Glomerular endothelial cell (primary cell): Measurements from ENCODE around the gene SLC35A3. TPM values are rescaled to one million over a fixed set of nuclear protein-coding genes. Genes with fewer than 3 reads are reported as not detected.
"Not testable (repeated sequence)": the region's sequence is repeated elsewhere in the genome, so short reads cannot be mapped to it uniquely, and the experiment has no call there.

ENCODE experiments used
- DNase-seq: peaks from one replicate; pipeline ENCODE4 v3.0.0-alpha.2; 2011; ENCODE audit warnings: low read depth, low spot score; ENCODE audit errors: extremely low read depth
- total RNA-seq: library from RNA; depleted of rRNA; stranded (reverse); fragments of >200 nt; gene quantifications from 2 replicates; pipeline ENCODE4 v1.2.3, GENCODE V29; 2015

Gene SLC35A3
- total RNA-seq, 1 donor from 2014 or later: 12.8 TPM

- DNase-seq: no peak
These were observed 988 bp downstream of the SLC35A3 start for GRCh38 chr1:99970713-99971255.

- DNase-seq: not testable (repeated sequence)
These were observed 2.3 kb downstream of the SLC35A3 start for GRCh38 chr1:99972066-99972465.

DNA sequence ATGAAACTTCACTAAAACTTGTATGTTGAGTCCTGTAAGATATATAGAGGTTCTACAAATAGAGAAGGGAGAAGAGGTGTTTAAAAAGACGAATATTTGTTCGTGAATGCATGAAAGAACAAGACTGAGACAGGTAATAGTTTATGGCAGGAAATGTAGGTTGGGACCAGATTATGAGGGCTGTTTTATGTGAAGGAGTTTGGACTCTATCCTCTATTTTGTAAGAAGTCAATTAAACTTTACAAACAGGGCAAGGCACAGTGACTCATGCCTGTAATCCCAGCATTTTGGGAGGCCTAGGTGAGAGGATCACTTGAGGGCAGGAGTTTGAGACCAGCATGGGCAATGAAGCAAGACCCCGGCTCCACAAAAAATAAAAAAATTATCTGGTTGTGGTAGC lies 5.7 kb downstream of the SLC35A3 start:
- DNase-seq: no peak

DNA sequence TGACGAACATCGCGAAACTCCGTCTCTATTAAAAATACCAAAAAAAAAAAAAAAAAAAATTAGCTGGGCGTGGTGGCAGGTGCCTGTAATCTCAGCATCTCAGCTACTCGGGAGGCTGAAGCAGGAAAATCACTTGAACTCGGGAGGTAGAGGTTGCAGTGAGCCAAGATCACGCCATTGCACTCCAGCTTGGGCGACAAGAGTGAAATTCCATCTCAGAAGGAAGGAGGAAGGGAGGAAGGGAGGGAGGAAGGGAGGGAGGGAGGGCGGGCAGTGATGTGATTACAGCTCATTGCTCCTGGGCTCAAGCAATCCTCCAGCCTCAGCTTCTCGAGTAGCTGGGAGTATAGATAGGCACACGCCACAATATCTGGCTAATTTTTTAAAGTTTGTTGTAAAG lies 7.5 kb downstream of the SLC35A3 start:
- DNase-seq: not testable (repeated sequence)

DNA sequence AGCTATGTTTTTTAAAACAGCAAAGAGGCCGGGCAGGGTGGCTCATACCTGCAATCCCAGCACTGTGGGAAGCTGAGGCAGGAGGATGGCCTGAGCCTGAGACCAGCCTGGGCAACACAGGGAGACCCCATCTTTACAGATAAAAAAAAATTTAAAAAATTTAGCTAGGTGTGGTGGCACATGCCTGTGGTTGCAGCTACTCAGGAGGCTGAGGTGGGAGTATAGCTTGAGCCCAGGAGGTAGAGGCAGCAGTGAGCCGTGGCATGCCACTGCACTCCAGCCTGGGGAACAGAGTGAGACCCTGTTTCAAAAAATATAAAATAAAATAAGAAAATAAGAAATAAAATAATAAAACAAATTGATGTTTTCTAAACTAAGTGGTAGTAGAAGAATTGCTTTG lies 8.4 kb downstream of the SLC35A3 start:
- no peak for DNase-seq

DNA sequence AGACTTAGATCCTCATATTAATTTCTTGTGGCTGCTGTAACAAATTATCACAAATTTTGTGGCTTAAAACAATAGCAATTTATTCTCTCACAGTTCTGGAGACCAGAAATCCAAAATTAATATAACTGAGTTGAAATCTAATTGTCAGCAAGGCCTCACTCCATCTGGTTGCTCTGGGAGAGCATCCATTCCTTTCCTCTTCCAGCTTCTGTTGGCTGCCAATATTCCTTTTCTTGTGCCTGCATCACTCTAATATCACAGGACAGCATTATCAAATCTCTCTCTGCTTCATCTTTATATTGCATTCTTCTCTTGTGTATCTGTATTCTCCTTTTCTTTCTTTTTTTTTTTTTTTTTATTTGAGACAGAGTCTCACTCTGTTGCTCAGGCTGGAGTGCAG lies 9.3 kb downstream of the SLC35A3 start:
- DNase-seq: no peak

GRCh38 chr1:99980928-99981327 lies 11.1 kb downstream of the SLC35A3 start:
- no peak for DNase-seq

DNA sequence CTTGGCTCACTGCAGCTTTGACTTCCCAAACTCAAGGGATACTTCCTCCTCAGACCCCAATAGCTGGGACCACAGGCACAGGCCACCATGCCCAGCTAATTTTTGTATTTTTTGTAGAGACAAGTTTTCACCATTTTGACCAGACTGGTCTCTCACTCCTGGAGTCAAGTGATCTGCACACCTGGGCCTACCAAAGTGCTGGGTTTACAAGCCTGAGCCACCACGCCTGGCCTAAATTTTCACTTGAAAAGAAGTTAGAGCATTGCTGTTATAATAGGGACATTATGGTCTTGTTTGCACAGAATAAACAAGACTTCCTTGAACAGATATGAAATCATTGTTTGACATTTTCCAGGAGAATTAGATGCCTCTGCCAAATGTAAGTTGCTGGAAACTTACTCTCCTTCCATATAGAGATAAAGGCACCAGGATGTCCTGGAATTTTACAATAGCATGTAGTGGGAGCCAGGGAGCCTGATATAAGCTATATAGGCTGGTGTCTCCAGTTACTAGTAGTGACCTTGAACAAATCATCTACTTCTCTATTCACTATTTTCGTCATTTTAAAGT lies 16.9 kb downstream of the SLC35A3 start:
- no peak for DNase-seq

GRCh38 chr1:99988210-99988765 lies 18.5 kb downstream of the SLC35A3 start:
- no peak for DNase-seq

DNA sequence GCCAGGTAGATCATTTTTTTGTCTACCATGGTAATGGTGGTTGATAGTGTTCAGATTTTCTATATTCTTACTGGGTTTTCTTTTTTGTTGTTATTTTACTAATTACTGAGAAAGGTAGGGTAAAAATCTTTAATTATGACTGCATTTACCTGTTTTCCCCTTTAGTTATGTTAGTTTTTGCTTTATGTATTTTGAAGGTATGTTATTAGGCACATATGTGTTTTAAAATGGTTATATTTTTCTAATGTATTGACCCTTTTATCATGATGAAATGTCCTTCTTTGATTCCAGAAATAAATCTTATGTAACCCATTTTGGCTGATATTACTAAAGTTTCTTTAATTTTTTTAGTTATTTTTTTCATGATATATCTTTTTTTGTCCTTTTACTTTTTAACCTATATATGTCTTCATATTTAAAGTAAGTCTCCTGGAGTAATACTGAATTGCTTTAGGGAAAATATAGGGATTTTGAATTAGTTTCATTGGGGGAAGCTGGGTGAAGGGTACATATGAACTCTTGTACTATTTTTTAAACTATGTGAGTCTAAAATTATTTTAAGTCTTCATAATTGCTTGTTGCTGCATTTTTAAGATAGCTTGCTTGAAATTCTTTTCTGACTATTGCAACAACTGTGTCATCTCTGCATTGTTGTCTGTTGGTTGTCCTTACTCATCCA lies 22.4 kb downstream of the SLC35A3 start:
- DNase-seq: no peak

DNA sequence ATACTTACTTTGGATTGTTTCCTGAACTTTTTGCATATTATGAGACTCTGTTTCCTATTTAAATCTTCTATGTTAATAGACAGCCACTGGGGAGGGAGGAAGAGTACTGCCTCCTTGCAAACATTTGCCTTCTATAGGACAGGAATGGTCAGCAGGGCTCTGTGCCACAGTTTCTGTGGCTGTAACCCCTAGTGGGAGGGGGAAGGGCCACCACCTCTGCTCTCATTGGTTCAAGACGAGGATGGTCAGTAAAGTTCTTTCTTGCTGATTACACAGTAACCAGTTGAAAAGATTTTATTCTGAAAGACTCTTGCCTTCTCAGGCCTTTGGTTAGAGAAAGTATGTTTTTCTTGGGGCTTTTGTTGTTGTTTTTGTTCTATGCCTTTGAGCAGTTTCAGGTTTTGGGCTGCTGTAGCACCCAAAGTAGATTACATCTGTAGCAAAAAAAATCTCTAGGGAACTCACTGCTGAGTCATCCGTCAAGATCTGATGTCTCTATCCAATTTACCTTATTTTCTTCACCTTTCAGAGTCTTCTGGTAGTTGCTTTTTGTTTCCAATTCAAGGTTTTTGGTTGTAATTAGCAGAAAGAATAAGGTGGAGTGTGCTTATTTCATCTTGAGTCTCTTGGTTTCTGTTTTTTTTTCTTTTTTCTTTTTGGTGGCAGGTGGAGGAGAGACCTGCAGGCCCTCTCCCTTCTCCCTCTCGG lies 23.1 kb downstream of the SLC35A3 start:
- no peak for DNase-seq

DNA sequence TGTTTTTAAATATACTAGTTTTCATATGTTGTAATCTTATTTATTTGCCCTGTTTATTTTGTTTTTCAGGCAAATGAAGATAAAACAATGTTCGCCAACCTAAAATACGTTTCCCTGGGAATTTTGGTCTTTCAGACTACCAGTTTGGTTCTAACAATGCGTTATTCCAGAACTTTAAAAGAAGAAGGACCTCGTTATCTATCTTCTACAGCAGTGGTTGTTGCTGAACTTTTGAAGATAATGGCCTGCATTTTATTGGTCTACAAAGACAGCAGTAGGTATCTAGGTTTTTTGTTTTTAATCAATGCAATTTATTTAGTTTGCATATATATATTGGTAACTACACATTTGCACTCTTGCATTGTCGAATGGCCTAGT lies 23.7 kb downstream of the SLC35A3 start:
- no peak for DNase-seq

DNA sequence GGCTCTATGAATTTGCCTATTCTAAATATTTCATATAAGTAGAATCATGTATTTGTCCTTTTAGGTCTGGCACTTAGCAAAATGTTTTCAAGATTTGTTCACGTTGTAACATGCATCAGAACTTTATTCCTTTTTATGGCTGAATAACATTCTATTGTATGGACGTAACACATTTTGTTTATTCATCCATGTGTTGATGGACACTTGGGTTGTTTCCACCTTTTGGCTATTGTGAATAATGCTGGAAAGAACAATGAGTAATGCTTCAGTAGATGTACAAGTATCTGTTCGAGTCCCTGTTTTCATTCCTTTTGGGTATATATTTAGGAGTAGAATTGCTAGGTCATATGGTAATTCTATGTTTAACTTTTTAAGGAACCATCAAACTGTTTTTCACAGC lies 24.7 kb downstream of the SLC35A3 start:
- DNase-seq: no peak

GRCh38 chr1:99996951-99997350 lies 27.2 kb downstream of the SLC35A3 start:
- no peak for DNase-seq

- DNase-seq: no peak
These were observed 31.7 kb downstream of the SLC35A3 start for GRCh38 chr1:100001462-100001861.

GRCh38 chr1:100005424-100005823 lies 35.6 kb downstream of the SLC35A3 start:
- no peak for DNase-seq

- DNase-seq: no peak
These were observed 36.9 kb downstream of the SLC35A3 start for GRCh38 chr1:100006688-100007087.

DNA sequence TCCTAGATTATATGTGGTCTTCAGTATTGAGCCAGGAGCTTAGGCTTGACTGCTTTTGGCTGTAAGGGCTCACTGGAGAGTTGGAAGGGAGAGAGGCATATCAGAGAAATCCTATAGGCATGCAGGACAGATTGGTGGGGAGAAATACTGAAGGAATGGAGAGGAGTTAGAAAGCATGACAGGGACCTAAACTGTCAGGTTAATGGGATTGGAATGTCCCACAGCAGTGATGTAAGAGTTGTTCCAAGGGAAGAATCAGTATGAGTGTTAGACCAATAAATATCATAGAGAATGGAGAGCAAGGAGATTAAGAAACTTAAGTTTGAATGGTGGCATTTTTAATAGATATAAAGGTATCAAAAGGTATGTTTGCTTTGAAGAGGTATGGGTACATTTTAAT lies 39.7 kb downstream of the SLC35A3 start:
- no peak for DNase-seq

DNA sequence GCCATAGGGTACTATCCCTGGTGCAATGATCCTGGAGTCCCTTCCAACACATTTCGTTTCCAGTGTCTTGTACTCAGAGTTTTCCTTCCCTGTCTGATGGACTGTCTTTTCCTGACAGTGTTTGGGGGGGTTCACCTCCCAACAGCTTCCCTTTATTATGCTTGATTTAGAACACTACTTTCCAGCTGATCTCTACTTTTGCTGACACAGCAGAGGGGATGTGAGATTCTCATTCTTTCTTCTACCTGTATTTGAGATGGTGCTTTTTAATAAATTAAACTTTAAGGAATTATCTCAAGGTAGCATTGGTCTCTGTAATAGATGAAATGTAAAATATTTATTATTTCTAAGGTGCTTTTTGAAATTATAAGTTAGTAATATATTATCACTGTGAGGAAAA lies 41.0 kb downstream of the SLC35A3 start:
- DNase-seq: no peak

DNA sequence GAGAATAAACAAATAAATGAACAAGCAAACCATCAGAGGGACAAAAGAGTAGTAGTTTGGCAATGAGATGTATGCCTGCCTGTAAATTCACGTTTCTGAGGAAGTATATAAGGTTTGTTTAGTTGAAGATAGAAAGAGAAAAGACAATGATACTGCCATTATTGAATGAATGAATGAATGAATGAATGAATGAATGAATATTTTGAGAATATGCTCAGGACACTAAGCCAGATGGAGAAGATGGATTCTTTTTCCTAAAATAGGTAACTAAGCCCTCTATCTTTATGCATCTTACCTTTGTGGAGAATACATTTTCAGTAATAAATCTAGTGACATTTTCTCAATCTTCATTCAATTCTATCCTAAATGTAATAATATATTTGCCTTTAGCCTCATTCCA lies 49.4 kb downstream of the SLC35A3 start:
- no peak for DNase-seq

DNA sequence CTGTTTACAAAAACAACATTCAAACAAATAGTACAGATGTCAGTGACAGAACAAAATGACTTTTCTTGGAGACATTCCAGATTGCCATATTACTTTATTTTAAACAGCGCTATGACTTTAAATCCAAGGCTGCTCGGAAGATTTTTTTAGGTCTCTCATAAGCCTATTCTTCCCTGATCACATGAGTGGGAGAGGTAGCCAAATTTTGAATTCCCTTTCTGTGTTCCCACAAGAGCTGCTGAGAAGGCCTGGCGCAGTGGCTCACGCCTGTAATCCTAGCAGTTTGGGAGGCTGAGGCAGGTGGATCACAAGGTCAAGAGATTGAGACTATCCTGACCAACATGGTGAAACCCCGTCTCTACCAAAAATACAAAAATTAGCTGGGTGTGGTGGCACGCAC lies 53.7 kb downstream of the SLC35A3 start:
- no peak for DNase-seq

GRCh38 chr1:100027212-100027611 lies 57.4 kb downstream of the SLC35A3 start:
- DNase-seq: no peak
